Measurements from ENCODE around the gene KLHL24.

The KLHL24 gene

GRCh38 chr3:183635431-183636220, at the start of gene KLHL24:
KLHL24 (plus strand) TSS chr3:183635623; CDS start chr3:183650357, 14,734 bp downstream.
- FAIRE-seq (no peak), DNase-seq (ENCODE audit: insufficient read length, low spot score) (peak; percentile 70)
- TF ChIP-seq CTCF (IDR thresholded peaks at IDR 0.05; ENCODE audit: insufficient read depth, missing control alignments), result no peak

DNA sequence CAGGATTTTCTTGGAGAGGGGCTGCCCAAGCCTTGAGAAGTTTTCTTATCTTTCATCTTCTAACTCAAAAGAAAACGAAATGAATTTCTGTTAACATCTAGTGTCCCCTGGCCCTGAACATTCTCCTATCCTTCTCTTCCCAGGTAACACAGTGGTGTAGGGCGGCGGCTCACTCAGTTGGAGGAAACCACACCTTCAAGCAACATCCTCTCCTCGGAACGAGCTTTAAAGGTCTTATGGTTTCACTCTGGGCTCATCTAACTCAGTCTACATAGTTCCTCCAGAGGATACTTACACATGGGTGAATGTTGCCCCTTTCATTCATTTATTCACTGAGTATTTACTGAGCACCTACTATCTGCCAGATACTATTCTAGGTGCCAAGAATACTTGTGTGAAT, 48.9 kb upstream of the KLHL24 start:
- TF ChIP-seq CTCF (IDR thresholded peaks at IDR 0.05; ENCODE audit: insufficient read depth, missing control alignments), result no peak
- FAIRE-seq, result no peak
- no peak for DNase-seq (ENCODE audit: insufficient read length, low spot score)

- TF ChIP-seq CTCF (IDR thresholded peaks at IDR 0.05; ENCODE audit: insufficient read depth, missing control alignments), result no peak
- FAIRE-seq (no peak), DNase-seq (ENCODE audit: insufficient read length, low spot score) (no peak)
These were observed 48.1 kb upstream of the KLHL24 start for GRCh38 chr3:183587336-183587735.

- FAIRE-seq (no peak), DNase-seq (ENCODE audit: insufficient read length, low spot score) (no peak)
- no peak for TF ChIP-seq CTCF (IDR thresholded peaks at IDR 0.05; ENCODE audit: insufficient read depth, missing control alignments)
These were observed 45.0 kb upstream of the KLHL24 start for GRCh38 chr3:183590442-183590841.

DNA sequence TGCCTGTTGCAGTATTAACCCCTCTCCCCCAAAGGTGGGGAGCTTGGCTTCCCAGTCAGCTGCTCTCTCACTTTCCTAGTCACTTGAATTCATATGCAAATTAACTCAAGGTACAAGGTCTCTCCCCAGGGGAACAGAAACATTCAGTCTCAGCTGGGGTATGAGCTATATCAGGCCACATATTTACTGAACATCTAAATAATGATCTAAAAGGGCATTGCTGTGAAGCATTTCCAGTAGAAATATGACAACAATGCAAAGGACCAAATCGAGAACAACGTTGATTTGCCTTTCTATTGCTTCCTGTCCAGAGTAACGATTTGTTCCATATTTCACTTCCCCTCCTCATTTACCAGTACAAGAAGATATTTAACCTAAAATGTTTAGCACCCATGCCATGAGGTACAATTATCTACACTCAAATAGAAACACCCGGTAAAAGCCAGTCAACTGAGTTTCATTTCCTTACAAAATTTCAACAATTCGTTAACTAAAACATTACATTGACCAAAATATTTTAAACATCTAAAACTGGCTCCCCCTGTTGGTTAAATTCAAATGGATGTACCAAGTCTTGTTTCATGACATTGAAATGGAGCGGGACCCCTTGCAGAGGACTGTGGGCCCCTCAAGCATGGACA, 43.4 kb upstream of the KLHL24 start:
- FAIRE-seq (no peak), DNase-seq (ENCODE audit: insufficient read length, low spot score) (no peak)
- TF ChIP-seq CTCF (IDR thresholded peaks at IDR 0.05; ENCODE audit: insufficient read depth, missing control alignments), result peak; percentile 11

DNA sequence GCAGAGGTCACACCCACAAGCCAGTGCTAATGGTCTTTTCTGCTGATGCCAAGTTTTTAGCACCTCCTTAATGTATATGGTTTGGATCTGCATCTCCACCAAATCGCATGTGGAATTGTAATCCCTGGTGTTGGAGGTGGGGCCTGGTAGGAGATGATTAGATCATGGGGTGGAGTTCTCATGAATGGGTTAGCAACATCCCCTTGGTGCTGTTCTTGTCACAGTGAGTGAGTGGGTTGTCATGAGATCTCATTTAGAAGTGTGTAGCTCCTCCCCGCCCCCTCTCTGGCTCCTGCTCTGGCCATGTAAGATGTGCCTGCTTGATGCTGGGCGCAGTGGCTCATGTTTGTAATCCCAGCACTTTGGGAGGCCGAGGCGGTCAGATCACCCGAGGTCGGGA, 42.6 kb upstream of the KLHL24 start:
- FAIRE-seq (no peak), DNase-seq (ENCODE audit: insufficient read length, low spot score) (no peak)
- no peak for TF ChIP-seq CTCF (IDR thresholded peaks at IDR 0.05; ENCODE audit: insufficient read depth, missing control alignments)

DNA sequence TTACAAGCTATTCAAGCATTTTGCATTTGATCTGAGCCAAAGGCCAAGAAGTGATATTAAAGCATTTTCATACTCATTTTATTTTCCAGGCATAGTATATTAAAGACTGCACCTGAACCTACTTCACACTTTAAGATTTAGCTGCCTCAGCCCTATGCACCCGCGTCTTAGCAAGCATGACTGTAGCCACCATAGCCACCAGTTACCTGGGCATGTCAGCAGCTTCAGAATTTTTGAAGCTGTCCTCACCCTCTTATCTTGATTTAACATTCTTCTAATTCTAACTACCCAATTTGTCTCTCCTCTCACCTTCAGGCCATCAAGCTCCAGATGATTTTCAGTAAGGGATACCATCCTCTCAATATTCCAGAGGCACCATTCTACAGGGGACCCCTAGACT, 40.8 kb upstream of the KLHL24 start:
- DNase-seq (ENCODE audit: insufficient read length, low spot score), result no peak
- no peak for TF ChIP-seq CTCF (IDR thresholded peaks at IDR 0.05; ENCODE audit: insufficient read depth, missing control alignments)
- no peak for FAIRE-seq

All from D721Med (cell line).